SU-DHL-6 (cell line): ENCODE data around the gene CPE.

ENCODE experiments used
- CTCF ChIP-seq: fragments of 200-600 bp; sonication (generic); IDR thresholded peaks from one replicate; pipeline ENCODE4 v1.5.1; 2017; ENCODE audit warnings: antibody characterized with exemption, mild to moderate bottlenecking, low read length, moderate library complexity; ENCODE audit not compliant: insufficient read depth, poor library complexity, severe bottlenecking
- EZH2phosphoT487 ChIP-seq: fragments of 200-600 bp; sonication (generic), shearing (Covaris generic); conservative IDR thresholded peaks from 2 replicates; pipeline ENCODE4 v1.6.1; 2018; ENCODE audit warnings: mild to moderate bottlenecking, antibody characterized with exemption, low read length, moderate library complexity, mixed read lengths

GRCh38 chr4:165437691-165438090 is 58.9 kb downstream of the CPE start:
- TF ChIP-seq CTCF (no peak), EZH2phosphoT487 (no peak)
